DOHH2 (cell line): Measurements from ENCODE around the gene PTGDR.

ENCODE experiments used
- H3F3A ChIP-seq: fragments of 200-600 bp; sonication (generic), shearing (Covaris generic); 2 replicates; pipeline ENCODE4 v1.6.0; 2016; ENCODE audit warnings: antibody characterized with exemption, mild to moderate bottlenecking; ENCODE audit not compliant: control insufficient read depth, insufficient read depth
- H3K27ac ChIP-seq: fragments of 200-600 bp; sonication (generic); 2 replicates; pipeline ENCODE4 v1.5.1; 2014; ENCODE audit warnings: low read depth, mild to moderate bottlenecking, low read length, moderate library complexity
- H3K27me3 ChIP-seq: fragments of 200-600 bp; sonication (generic); 2 replicates; pipeline ENCODE4 v1.6.1; 2014; ENCODE audit warnings: mild to moderate bottlenecking, low read length, mixed read lengths; ENCODE audit not compliant: control insufficient read depth
- H3K36me3 ChIP-seq: fragments of 200-600 bp; sonication (generic); 2 replicates; pipeline ENCODE4 v1.6.1; 2014; ENCODE audit warnings: mild to moderate bottlenecking, low read length, moderate library complexity, mixed read lengths; ENCODE audit not compliant: control insufficient read depth
- H3K4me1 ChIP-seq: fragments of 200-600 bp; sonication (generic); 2 replicates; pipeline ENCODE4 v1.6.1; 2014; ENCODE audit warnings: mild to moderate bottlenecking, low read length, mixed read lengths; ENCODE audit not compliant: control insufficient read depth
- H3K4me2 ChIP-seq: fragments of 200-600 bp; sonication (generic); 2 replicates; pipeline ENCODE4 v1.6.0; 2014; ENCODE audit warnings: mild to moderate bottlenecking, low read length, moderate library complexity
- H3K4me3 ChIP-seq: fragments of 200-600 bp; sonication (generic); 2 replicates; pipeline ENCODE4 v1.5.1; 2014; ENCODE audit warnings: mild to moderate bottlenecking, low read length, mixed read lengths
- H3K79me2 ChIP-seq: fragments of 200-600 bp; sonication (generic); 2 replicates; pipeline ENCODE4 v1.6.1; 2014; ENCODE audit warnings: mild to moderate bottlenecking, low read length, mixed read lengths; ENCODE audit not compliant: control insufficient read depth
- H3K9me2 ChIP-seq: fragments of 200-600 bp; sonication (generic); replicated peaks from 2 replicates; pipeline ENCODE4 v1.6.1; 2014; ENCODE audit warnings: mild to moderate bottlenecking, low read length, mixed read lengths; ENCODE audit not compliant: control insufficient read depth
- H3K9me3 ChIP-seq: fragments of 200-600 bp; sonication (generic); 2 replicates; pipeline ENCODE4 v1.6.1; 2014; ENCODE audit warnings: antibody characterized with exemption, low read length, mixed read lengths; ENCODE audit not compliant: control insufficient read depth, insufficient read depth
- H4K20me1 ChIP-seq: fragments of 200-600 bp; sonication (generic); 2 replicates; pipeline ENCODE4 v1.6.0; 2014; ENCODE audit warnings: low read depth, mild to moderate bottlenecking, antibody characterized with exemption, low read length, moderate library complexity; ENCODE audit not compliant: control insufficient read depth, insufficient read depth
- CTCF ChIP-seq: fragments of 200-600 bp; sonication (generic); IDR thresholded peaks from one replicate; pipeline ENCODE4 v1.5.1; 2014; ENCODE audit warnings: antibody characterized with exemption, mild to moderate bottlenecking, low read depth, low read length; ENCODE audit not compliant: poor library complexity, severe bottlenecking
- EZH2phosphoT487 ChIP-seq: fragments of 200-600 bp; sonication (generic); IDR thresholded peaks from 2 replicates; pipeline ENCODE4 v1.6.1; 2017; ENCODE audit warnings: borderline replicate concordance, mild to moderate bottlenecking, antibody characterized with exemption, low read length, moderate library complexity, mixed read lengths

Gene PTGDR

GRCh38 chr14:52235866-52236510 lies 31.5 kb upstream of the PTGDR start:
- Histone ChIP-seq H3K36me3 (no peaks in the 10 kb centered on the region), H3K4me2 (peak overlapping the region; percentile 57; the same call in 1 of the 2 replicates), H3K27ac (no peak overlapping the region), H3K9me2 (no peaks in the 10 kb centered on the region), H3K27me3 (no peaks in the 10 kb centered on the region), H3K79me2 (no peaks in the 10 kb centered on the region), H4K20me1 (no peaks in the 10 kb centered on the region), H3K4me3 (no peak overlapping the region), H3F3A (no peaks in the 10 kb centered on the region), H3K9me3 (no peaks in the 10 kb centered on the region), H3K4me1 (peaks cover 34% of the 10 kb centered on the region)
- TF ChIP-seq EZH2phosphoT487 (no peak), CTCF (no peak)

GRCh38 chr14:52238682-52239081 lies 28.8 kb upstream of the PTGDR start:
- no peaks in the 10 kb centered on the region for H3F3A ChIP-seq
- TF ChIP-seq EZH2phosphoT487 (no peak), CTCF (no peak)
- no peaks in the 10 kb centered on the region for H3K36me3 ChIP-seq
- H3K27ac ChIP-seq = no peak overlapping the region
- H3K9me3 ChIP-seq = no peaks in the 10 kb centered on the region
- H3K27me3 ChIP-seq = no peaks in the 10 kb centered on the region
- H3K9me2 ChIP-seq = no peaks in the 10 kb centered on the region
- H3K4me3 ChIP-seq = no peak overlapping the region
- no peaks in the 10 kb centered on the region for H3K79me2 ChIP-seq
- H3K4me2 ChIP-seq = no peak overlapping the region
- H4K20me1 ChIP-seq = no peaks in the 10 kb centered on the region
- peaks cover 31% of the 10 kb centered on the region for H3K4me1 ChIP-seq

GRCh38 chr14:52240623-52241022 lies 26.9 kb upstream of the PTGDR start:
- Histone ChIP-seq H3F3A (no peaks in the 10 kb centered on the region), H3K4me3 (no peak overlapping the region), H4K20me1 (no peaks in the 10 kb centered on the region), H3K9me2 (no peaks in the 10 kb centered on the region), H3K27me3 (no peaks in the 10 kb centered on the region), H3K4me2 (no peak overlapping the region), H3K9me3 (no peaks in the 10 kb centered on the region), H3K79me2 (no peaks in the 10 kb centered on the region), H3K36me3 (no peaks in the 10 kb centered on the region), H3K27ac (no peak overlapping the region), H3K4me1 (peaks cover 11% of the 10 kb centered on the region)
- TF ChIP-seq EZH2phosphoT487 = no peak
- no peak for TF ChIP-seq CTCF
